ENCODE measurements around the gene MACROD2.

Gene MACROD2

DNA sequence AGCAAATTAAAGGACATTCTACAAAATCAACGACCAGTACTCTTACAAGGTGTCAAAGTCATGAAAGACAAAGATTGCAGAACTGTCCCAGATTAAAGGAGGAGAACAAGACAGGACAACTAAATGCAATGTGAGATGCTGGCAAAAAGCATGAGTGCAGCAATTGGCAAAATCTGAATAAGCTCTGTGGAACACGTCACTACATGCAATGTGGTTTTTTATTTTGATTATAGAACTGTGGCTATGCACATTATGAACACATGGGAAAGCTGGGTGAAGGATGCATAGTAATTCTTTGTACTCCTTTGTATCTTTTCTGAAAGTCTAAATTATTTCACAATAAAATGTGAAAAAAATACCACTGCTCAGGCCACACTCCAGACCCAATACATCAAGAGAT is 2068.6 kb downstream of the MACROD2 start:
- FAIRE-seq, result no peak

DNA sequence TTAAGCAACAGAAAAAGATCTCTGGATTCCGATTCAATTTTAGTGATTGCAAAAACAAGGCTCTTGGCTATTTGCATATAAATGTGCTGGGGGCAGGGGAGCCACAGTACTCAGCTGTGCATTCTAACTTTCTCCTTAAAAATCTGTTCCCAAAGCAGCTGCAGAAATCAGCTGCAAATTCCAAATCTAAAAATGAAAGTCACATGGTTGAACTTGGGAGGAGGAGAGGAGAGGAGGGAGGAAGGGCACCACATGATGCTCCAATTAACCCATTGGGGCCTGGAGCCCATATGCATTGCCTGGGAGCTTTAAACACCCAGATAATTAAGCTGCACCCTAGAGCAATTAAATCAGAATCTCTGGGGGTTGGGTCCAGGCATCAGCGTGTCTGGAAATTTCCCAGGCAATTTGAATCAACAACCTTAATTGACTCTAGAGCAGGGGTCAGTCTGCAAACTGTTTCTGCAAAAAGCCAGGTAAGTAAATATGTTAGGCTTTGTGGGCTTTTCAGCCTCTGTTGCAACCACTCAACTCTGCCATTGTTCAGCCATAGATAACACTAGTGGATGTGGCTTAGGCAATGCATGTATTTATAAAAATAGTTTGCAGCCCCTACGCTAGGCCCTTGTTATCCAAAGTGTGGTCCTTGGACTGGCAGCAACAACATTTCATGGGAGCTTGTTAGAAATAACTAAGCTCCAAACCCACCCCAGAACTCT is 2069.8 kb downstream of the MACROD2 start:
- FAIRE-seq, result no peak

DNA sequence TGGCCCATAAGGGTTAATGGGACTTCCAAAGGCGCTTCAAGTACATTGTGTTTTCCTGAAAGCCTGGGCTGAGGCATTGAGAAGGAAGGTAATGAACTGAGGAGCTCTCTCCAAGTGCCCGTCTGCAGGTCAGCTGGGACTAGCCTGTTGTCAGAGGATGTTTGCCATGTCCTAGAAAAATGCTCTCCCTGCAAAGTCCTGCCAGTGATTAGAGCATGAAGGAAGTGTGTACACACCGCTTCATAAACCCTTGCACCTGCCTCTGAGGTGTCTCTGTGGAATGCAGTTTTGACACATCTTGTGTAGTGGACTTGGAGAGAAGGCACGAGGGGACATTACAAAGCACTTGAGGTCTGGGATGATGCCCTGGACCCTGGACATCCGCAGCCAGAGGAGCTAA is 2071.3 kb downstream of the MACROD2 start:
- no peak for FAIRE-seq

DNA sequence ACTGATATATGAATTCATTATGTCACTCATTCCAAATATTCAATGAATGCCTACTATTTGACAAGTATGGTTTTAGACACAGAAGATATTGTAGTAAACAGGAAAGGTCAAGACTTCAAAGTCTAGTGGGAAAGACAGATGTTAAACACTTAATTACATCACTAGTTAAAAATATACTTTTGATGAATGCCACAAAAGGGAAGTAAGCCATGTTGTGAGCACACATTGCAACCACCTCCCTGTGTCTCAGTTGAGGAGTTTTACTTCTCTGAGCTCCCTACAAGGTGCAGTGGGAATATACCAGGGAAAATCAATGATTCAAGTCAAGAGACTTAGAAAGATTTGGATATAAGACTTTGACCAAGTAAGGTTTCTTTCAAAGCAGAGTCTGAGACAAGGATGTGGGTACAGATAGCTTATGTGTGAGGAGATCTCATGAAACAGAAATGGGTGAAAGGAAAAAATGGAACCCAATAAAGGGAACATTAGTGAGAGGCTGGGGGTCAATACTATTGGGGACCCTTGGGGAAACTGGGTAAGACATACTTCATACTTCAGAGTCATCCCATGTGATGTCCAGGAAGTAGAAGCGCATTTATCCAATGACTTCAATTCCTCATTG is 2074.2 kb downstream of the MACROD2 start:
- FAIRE-seq, result no peak

DNA sequence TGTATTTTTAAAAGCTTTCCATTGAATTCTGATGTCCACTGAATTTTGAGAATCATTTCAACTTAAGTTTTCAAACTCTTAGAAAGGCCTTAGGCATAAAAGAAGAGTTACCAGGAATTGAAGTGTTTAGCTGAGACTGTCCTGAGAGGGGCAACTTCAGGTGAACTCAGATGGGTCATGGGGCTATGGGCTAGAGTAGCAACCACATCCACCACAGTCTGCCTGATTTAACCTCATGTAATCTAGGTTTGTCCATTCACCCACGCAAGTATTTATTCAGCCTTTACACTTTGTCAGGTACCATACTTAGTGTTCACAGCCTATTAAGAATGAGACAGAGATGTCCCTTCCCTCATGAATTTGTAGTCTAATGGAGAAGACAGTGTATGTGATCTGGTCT is 2076.9 kb downstream of the MACROD2 start:
- no peak for FAIRE-seq

DNA sequence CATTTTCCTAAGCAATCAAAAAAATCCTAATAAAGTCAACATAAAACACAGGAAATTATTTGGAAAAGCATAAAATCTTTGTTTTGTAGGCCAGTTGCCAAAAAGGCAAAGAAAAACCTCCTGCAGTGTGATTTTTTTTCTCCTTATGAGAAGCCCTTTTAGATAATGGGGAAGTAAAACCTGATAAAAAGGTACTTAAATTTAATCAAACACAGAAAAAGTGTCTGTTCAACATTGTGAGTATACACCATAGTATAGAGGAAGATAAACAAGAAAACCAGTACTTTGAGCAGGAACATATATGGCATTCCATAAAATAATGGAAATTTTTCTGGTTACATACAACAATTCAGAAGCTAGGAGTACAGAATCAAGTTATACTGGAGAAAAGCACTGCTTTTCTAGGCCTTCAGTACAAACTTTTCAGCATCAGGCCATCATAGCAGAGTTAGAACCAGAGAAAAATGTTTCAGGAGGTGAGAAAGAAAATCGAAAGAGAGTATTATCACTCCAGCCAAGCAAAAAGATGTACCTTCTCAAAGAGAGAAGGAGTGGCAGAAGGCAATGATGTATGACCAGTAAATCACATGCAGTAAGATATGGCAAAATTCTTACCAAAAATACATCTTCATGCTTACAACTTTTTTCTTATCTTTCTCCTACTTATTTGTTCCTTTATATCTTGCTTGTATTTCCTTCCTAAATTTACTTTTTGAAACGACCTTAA is 2083.0 kb downstream of the MACROD2 start:
- FAIRE-seq, result no peak

DNA sequence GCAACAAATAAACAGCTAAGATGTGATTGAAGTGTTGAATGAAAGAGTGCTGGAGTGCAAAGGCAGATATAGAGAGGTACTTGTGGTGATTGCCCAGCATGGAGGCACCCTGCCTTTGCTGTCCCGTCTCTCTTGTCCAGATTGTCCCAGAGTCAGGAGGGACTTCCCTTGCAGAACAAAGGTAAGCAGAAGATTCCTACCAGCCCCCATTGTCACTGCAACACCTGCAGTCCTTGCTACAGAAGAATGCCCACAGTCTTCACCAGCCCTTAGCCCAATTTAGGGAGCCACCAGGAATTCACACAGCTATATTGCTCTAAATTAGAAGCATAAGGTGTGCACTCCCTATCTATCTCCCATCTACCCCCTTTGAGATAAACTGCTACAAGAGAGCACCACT is 2086.1 kb downstream of the MACROD2 start:
- no peak for FAIRE-seq

DNA sequence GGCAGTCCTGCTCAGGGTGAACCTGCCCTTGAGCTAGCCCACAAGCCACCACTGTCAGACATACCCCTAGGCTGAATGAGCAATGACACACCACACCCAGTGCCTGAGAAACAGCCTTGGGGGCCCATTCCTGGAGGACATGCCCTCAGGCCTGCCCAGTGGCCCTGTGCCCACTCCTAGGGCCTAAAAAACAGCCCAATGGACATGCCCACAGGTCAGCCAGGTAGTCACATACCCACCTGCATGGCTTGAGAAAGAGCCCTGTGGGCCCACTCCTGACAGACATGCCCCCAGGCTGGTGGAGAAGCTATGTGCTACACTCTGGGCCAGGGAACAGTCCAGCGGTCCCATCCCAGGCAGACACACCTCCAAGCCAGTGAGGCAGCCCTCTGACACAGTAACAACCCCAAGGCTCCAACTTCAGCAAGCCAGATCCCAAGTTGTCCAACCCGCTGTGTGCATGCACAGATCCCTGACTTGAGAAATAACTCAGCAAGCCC is 2086.8 kb downstream of the MACROD2 start:
- FAIRE-seq, result no peak

DNA sequence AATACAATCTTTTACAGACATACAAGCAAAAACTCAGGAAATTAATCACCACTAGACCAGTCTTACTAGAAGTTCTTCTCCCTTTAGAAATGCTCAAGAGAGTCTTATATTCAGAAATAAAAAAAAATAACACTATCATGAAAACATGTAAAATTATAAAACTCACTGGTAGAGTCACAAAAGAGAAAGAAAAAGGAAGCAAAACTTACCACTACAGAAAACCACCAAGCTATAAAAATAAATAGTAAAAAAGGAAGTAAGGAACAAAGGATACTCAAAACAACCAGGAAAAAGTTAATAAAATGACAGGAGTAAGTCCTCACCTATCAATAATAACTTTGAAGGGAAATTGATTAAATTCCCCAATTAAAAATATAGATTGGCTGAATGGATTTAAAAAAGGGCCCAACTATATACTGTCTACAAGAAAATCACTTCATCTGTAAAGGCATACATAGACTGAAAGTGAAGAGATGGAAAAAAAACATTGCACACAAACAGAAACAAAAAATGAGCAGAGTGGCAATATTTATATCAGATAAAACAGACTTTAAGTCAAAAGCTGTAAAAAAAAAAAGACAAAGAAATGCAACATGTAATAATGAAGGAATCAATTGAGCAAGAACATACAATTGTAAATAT is 2088.4 kb downstream of the MACROD2 start:
- FAIRE-seq, result no peak

DNA sequence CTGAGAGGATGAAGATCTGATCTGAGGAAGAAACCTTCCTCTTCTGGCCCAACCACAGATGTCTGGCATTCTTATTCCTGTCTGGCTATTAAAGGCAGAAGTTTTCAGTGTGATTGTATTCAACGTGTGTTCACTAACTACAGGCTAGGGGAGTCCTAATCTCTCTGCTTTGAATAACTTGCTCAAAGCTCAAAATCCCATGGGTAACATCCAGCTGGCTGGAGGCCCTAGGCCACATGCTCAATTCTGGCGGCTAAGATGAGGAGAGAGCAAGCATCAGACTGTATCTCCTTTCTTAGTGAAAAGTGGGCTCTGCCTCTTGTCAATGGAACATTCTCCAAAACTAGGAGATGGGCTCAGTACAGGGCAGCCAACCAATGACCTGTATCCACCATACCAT is 2099.9 kb downstream of the MACROD2 start:
- no peak for FAIRE-seq

DNA sequence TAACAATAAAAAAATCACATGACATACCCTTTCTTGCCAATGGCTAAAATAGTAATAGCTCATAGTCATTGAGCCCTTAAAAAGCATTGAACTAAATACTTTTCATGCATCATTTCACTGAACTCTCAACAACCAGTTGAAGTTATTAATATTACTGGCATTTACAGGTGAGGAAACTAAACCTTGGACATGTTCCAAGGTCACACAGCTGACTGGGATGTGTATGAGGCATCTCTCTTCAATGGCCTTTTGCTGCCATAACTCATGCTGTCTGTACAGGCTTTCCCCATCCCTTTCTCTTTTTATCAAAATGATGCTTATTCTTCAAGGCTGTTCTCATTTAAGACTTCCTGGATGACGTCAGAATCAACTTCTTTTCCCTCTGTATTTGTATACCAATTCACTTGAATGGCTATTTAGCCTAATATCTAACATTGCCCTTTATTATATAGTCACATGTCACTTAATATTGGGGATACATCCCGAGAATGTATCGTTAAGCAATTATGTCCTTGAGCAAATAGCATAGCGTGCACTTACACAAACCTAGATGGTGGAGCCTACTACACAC is 2101.5 kb downstream of the MACROD2 start:
- no peak for FAIRE-seq

DNA sequence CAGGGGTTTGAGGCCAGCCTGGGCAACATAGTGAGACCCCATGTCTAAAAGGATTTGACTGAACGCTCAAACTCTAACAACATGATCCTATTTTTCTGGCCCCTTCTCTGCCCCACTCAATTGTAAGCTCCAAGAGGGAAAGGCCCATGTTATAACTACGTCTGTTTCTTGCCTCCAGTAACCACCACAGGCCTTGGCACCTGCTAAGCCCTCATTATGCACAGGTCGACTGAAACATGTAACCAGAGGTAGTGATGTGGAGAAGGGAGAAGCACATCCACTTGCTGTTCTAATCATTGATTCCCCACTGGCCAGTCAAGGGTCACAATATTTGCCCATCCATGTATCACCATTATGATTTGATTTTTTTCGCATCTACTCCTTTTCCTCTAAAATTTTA is 2102.5 kb downstream of the MACROD2 start:
- no peak for FAIRE-seq

DNA sequence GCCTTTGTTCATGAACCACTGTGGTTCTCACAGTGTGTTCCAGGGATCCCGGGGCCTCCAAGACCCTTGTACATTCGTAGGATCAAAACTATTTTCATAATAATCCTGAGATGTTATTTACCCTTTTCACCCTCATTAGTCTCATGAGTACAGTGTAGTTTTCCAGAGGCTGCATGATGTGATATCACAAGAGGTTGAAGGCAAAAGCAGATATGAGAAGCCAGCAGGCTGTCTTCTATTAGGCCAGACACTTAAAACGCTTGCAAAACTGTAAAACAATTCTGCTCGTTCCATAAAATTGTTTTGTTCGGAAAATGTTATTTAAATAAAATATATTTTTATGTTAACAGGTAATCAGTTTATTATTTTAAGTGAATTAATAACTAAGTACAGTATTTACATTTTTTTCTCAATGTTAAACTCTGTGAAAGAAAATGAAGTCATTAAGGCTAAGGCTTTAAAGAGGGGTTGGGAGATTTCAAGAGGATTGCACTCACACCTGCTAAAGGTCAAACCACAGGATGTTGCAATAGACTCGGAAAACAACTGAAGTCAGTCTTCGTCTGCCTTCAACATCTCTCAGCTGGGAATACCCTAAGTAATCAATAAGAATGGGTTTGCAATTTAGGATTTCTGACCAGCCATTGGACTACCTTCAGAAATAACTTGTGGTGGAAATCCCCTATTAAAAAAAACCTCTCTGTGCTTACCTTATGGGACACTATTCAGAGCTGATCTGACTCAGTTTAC is 2103.7 kb downstream of the MACROD2 start:
- FAIRE-seq, result no peak

DNA sequence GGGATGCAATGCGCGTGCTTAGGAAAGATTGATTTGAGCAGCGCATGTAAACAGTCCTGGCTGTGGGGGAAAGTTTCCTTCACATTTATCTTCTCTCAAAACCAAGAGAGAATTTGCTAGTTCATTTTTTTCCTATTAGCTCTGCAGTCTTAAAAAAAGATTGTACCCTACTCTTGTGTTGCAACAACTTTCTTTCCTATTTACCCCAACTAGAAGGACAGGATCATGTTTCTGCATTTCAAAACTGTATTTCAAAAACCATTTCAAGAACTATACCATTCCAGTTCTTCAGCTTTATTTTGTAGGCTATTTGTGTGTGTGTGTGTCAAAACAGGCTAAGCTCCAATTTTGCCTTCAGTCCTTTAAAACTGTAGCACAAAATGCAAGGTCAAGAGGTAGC is 2104.8 kb downstream of the MACROD2 start:
- FAIRE-seq, result no peak

DNA sequence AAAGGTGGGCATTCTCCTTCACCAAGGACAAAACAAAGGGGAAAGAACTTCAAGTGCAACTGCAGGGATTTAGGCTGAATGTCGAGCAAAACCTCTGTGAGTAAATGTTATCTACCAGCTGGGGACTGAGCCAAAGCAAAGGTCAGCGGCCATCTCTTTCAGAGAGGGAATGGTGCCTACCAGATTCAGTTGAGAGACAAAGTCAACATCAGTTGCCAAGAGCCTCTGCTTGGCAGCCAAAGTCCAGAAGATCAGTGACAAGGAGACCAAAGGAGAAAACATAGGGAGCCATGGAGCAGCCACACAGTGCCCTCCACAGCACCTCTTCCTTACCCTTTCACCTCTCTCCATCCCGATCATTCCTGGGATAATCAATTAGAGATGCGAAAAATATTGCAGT is 2105.5 kb downstream of the MACROD2 start:
- FAIRE-seq, result no peak

All from colon (tissue), 2 donors.